Karpas-422 (cell line): Measurements from ENCODE around the gene NT5E. TPM values are rescaled to one million over a fixed set of nuclear protein-coding genes. Genes with fewer than 3 reads are reported as not detected.
"Not testable (repeated sequence)": the region's sequence is repeated elsewhere in the genome, so short reads cannot be mapped to it uniquely, and the experiment has no call there.

Experiments
- DNase-seq: peaks from one replicate; pipeline ENCODE4 v3.0.0-alpha.2; 2015
- H2AFZ ChIP-seq: fragments of 200-600 bp; sonication (generic); 2 replicates; pipeline ENCODE4 v1.6.1; 2014; ENCODE audit warnings: antibody characterized with exemption, low read length, mixed read lengths
- H3K27ac ChIP-seq: fragments of 200-600 bp; sonication (generic); 2 replicates; pipeline ENCODE4 v1.5.1; 2014; ENCODE audit warnings: mild to moderate bottlenecking, low read length, moderate library complexity
- H3K27me3 ChIP-seq: fragments of 200-600 bp; sonication (generic); 2 replicates; pipeline ENCODE4 v1.6.1; 2014; ENCODE audit warnings: low read length, mixed read lengths
- H3K36me3 ChIP-seq: fragments of 200-600 bp; sonication (generic); 2 replicates; pipeline ENCODE4 v1.6.1; 2014; ENCODE audit warnings: low read length, mixed read lengths; ENCODE audit not compliant: insufficient read depth
- H3K4me1 ChIP-seq: fragments of 200-600 bp; sonication (generic); 2 replicates; pipeline ENCODE4 v1.6.1; 2014; ENCODE audit warnings: mild to moderate bottlenecking, low read length, mixed read lengths
- H3K4me2 ChIP-seq: fragments of 200-600 bp; sonication (generic); 2 replicates; pipeline ENCODE4 v1.6.1; 2014; ENCODE audit warnings: low read length, low read depth, mild to moderate bottlenecking; ENCODE audit not compliant: poor library complexity, severe bottlenecking
- H3K4me3 ChIP-seq: fragments of 200-600 bp; sonication (generic); 2 replicates; pipeline ENCODE4 v1.5.1; 2014; ENCODE audit warnings: mild to moderate bottlenecking, antibody characterized with exemption, low read length, mixed read lengths
- H3K79me2 ChIP-seq: fragments of 200-600 bp; sonication (generic); 2 replicates; pipeline ENCODE4 v1.6.1; 2014; ENCODE audit warnings: mild to moderate bottlenecking, low read length, mixed read lengths
- H3K9ac ChIP-seq: fragments of 200-600 bp; sonication (generic); 2 replicates; pipeline ENCODE4 v1.6.0; 2014; ENCODE audit warnings: low read length
- H3K9me2 ChIP-seq: fragments of 200-600 bp; sonication (generic), shearing (Covaris generic); replicated peaks from 2 replicates; pipeline ENCODE4 v1.6.0; 2014; ENCODE audit warnings: mild to moderate bottlenecking, low read length, moderate library complexity; ENCODE audit not compliant: insufficient read depth
- H3K9me3 ChIP-seq: fragments of 300-700, 200-600 bp; sonication (generic); 2 replicates; pipeline ENCODE4 v1.6.1; 2014; ENCODE audit warnings: low read length, mixed read lengths
- H4K20me1 ChIP-seq: fragments of 200-600 bp; sonication (generic); 2 replicates; pipeline ENCODE4 v1.6.1; 2014; ENCODE audit warnings: mild to moderate bottlenecking, antibody characterized with exemption, low read length, low read depth; ENCODE audit not compliant: insufficient read depth
- total RNA-seq: library from RNA; depleted of rRNA; stranded (reverse); fragments of >200 nt; shearing (Covaris generic); gene quantifications from 2 replicates; pipeline ENCODE4 v1.2.3, GENCODE V29; 2014; ENCODE audit warnings: low replicate concordance; rRNA removed

NT5E gene
- not detected in 2 replicates for total RNA-seq

- Histone ChIP-seq H3K4me1 (peaks cover 4% of the 10 kb centered on the region; the same call in 1 of the 2 replicates), H4K20me1 (no peaks in the 10 kb centered on the region), H3K9ac (no peak within 1 kb of the TSS), H3K9me2 (no peaks in the 10 kb centered on the region), H3K4me2 (no peak within 1 kb of the TSS), H3K27me3 (no peaks in the 10 kb centered on the region), H3K36me3 (no peaks in the 10 kb centered on the region), H3K79me2 (no peaks in the 10 kb centered on the region), H3K9me3 (no peaks in the 10 kb centered on the region), H2AFZ (no peak within 1 kb of the TSS), H3K4me3 (no peak within 1 kb of the TSS), H3K27ac (no peak within 1 kb of the TSS)
- no peak for DNase-seq
Observed at GRCh38 chr6:85449818-85450759, at the start of gene NT5E. Gene NT5E (plus strand): TSS chr6:85450083. CDS start chr6:85450140, 57 bp downstream.

- H3K9me2 ChIP-seq = no peaks in the 10 kb centered on the region
- H4K20me1 ChIP-seq = no peaks in the 10 kb centered on the region
- H3K4me3 ChIP-seq = no peak overlapping the region
- H3K4me1 ChIP-seq = peaks cover 17% of the 10 kb centered on the region
- H3K4me2 ChIP-seq = no peak overlapping the region
- no peaks in the 10 kb centered on the region for H3K27me3 ChIP-seq
- H2AFZ ChIP-seq = no peak overlapping the region
- no peaks in the 10 kb centered on the region for H3K36me3 ChIP-seq
- DNase-seq = no peak
- no peaks in the 10 kb centered on the region for H3K9me3 ChIP-seq
- no peak overlapping the region for H3K9ac ChIP-seq
- no peaks in the 10 kb centered on the region for H3K79me2 ChIP-seq
- H3K27ac ChIP-seq = no peak overlapping the region
Observed at GRCh38 chr6:85400331-85400730, 49.6 kb upstream of the NT5E start.

GRCh38 chr6:85401186-85402021 lies 48.5 kb upstream of the NT5E start:
- Histone ChIP-seq H3K9ac (no peak overlapping the region), H3K27me3 (no peaks in the 10 kb centered on the region; the same call in 1 of the 2 replicates), H3K79me2 (no peaks in the 10 kb centered on the region), H3K4me2 (no peak overlapping the region), H3K4me3 (no peak overlapping the region), H4K20me1 (no peaks in the 10 kb centered on the region), H2AFZ (no peak overlapping the region), H3K9me3 (no peaks in the 10 kb centered on the region), H3K36me3 (no peaks in the 10 kb centered on the region), H3K9me2 (no peaks in the 10 kb centered on the region), H3K27ac (no peak overlapping the region), H3K4me1 (peaks cover 17% of the 10 kb centered on the region)
- DNase-seq = no peak

GRCh38 chr6:85402071-85402470 lies 47.8 kb upstream of the NT5E start:
- H3K9me2 ChIP-seq = no peaks in the 10 kb centered on the region
- no peak overlapping the region for H2AFZ ChIP-seq
- no peaks in the 10 kb centered on the region for H3K9me3 ChIP-seq
- H3K79me2 ChIP-seq = no peaks in the 10 kb centered on the region
- H3K27ac ChIP-seq = no peak overlapping the region
- H3K9ac ChIP-seq = no peak overlapping the region
- no peak overlapping the region for H3K4me2 ChIP-seq
- H3K36me3 ChIP-seq = no peaks in the 10 kb centered on the region
- peaks cover 17% of the 10 kb centered on the region for H3K4me1 ChIP-seq
- no peaks in the 10 kb centered on the region; the same call in 1 of the 2 replicates for H3K27me3 ChIP-seq
- H3K4me3 ChIP-seq = no peak overlapping the region
- peak; percentile 47 for DNase-seq
- H4K20me1 ChIP-seq = no peaks in the 10 kb centered on the region

- H3K9ac ChIP-seq = no peak overlapping the region
- no peak overlapping the region for H3K4me2 ChIP-seq
- H2AFZ ChIP-seq = no peak overlapping the region
Observed at GRCh38 chr6:85402922-85403321, 47.0 kb upstream of the NT5E start.

DNA sequence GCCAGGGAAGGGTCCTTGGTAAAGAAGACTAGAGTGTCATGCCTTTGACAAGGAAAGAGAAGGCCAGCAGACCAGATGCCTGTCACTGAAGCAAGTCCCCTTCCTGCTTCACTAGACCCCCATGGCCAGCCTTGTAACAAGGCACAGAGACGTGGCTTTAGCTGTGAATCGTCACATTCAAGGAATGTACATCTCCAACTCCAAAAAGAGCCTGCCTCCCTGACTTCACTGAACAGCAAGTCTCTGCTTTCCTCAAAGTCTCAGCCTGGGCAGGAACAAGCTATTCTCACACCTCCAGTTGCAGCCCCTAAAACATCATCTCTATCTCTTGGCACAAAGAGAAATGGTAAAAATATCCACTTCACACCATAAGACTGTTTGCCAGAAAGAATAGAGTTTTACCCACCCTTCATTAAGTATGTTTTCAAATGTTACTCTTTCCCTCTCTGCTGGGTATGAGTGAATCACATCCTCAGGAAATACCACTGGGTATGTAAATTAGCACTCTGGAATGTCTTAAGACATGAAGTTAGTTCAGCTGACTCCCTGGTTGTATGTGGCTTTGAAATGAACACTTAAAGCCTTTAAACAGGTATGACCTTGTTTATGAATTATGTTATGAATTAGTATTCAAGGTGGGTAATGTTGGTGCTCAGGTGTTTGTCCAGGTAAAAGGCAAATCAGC lies 46.4 kb upstream of the NT5E start:
- no peaks in the 10 kb centered on the region; the same call in 1 of the 2 replicates for H3K27me3 ChIP-seq
- H3K4me2 ChIP-seq = no peak overlapping the region
- no peaks in the 10 kb centered on the region for H3K9me2 ChIP-seq
- H4K20me1 ChIP-seq = no peaks in the 10 kb centered on the region
- no peak overlapping the region for H3K27ac ChIP-seq
- H2AFZ ChIP-seq = no peak overlapping the region
- no peaks in the 10 kb centered on the region for H3K36me3 ChIP-seq
- H3K79me2 ChIP-seq = no peaks in the 10 kb centered on the region
- no peak overlapping the region for H3K9ac ChIP-seq
- H3K4me1 ChIP-seq = peaks cover 17% of the 10 kb centered on the region
- H3K4me3 ChIP-seq = no peak overlapping the region
- no peak for DNase-seq
- H3K9me3 ChIP-seq = no peaks in the 10 kb centered on the region

More at GRCh38 chr6:85402922-85403321, 47.0 kb upstream of the NT5E start:
- no peaks in the 10 kb centered on the region; the same call in 1 of the 2 replicates for H3K27me3 ChIP-seq
- H3K79me2 ChIP-seq = no peaks in the 10 kb centered on the region
- no peaks in the 10 kb centered on the region for H3K9me2 ChIP-seq
- no peak overlapping the region for H3K4me3 ChIP-seq
- no peak for DNase-seq
- H3K9me3 ChIP-seq = no peaks in the 10 kb centered on the region
- H3K27ac ChIP-seq = no peak overlapping the region
- no peaks in the 10 kb centered on the region for H3K36me3 ChIP-seq
- H4K20me1 ChIP-seq = no peaks in the 10 kb centered on the region
- H3K4me1 ChIP-seq = peaks cover 17% of the 10 kb centered on the region

- not testable (repeated sequence) for H3K36me3 ChIP-seq, DNase-seq, H3K27me3 ChIP-seq, H3K4me3 ChIP-seq, H4K20me1 ChIP-seq, H3K9me3 ChIP-seq, H3K79me2 ChIP-seq, H3K9ac ChIP-seq, H3K9me2 ChIP-seq, H3K27ac ChIP-seq, H2AFZ ChIP-seq, H3K4me2 ChIP-seq
- H3K4me1 ChIP-seq = peaks cover 17% of the 10 kb centered on the region
Observed at GRCh38 chr6:85404016-85404563, 45.8 kb upstream of the NT5E start.
